Stimulated activated CD4-positive, alpha-beta T cell treated with anti-CD3 and anti-CD28 coated beads, Interleukin-4, amount 100 ng/mL, for 4 hours (primary cell): ENCODE results near the gene SLC2A13.
"Not testable (repeated sequence)": the region's sequence is repeated elsewhere in the genome, so short reads cannot be mapped to it uniquely, and the experiment has no call there.

Source experiments
- DNase-seq, 2 experiments: peaks; one replicate each; pipeline ENCODE4 v3.0.0-alpha.2; 2020

Gene SLC2A13

DNA sequence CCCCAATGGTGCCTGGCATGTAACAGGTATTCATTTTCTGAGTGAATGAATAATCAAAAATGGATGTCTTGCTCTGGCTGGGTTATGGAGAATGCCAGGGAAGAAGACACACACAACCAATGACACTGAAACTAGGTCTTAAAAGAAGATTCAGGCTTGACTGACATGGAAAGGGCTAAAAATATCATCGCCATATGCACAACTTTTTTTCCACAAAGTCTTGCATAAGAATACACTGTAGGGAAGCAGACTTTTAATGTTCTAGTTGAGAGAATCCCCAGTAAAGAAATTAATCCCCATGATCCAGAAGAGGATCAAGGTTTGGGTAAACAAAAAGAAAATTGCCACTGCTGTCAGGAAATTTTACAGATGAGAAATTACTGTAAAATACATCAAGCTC lies 116.4 kb downstream of the SLC2A13 start:
- DNase-seq: no peak

DNA sequence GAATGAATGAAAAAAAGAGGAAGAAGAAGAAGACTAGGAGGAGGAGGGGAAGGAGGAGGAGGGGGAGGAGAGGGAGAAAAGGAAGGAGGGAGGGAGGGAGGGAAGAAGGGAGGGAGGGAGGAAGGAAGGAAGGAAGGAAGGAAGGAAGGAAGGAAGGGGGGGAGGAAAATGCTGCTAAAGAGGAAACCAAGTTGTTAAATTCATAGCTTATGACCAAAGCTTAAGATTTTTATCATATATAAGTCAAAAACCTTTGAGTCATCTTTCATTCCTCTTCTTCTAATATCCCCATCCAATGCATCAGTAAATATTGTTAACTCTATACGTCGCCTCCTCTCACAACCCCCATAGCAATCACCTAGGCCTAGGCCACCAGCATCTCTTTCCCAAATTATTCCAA lies 117.3 kb downstream of the SLC2A13 start:
- no peak for DNase-seq

DNA sequence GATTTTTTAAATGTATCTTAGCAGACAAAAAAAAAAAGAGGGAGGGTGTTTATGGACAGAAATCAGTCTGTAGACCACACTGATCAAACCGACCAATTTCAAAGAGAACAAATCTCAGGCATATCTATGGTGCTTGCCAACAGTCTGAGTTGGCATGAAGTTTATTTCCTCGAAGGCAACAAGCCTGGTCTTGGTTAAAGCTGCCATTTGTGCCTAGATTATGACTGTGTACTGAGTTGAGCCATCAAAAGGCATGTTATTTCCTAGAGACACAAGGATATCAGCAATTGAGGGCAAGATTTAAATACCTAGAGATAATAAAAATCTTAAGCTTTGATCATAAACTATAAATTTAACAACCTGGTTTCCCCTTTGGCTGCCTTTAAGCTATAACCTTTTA lies 119.2 kb downstream of the SLC2A13 start:
- DNase-seq: no peak

DNA sequence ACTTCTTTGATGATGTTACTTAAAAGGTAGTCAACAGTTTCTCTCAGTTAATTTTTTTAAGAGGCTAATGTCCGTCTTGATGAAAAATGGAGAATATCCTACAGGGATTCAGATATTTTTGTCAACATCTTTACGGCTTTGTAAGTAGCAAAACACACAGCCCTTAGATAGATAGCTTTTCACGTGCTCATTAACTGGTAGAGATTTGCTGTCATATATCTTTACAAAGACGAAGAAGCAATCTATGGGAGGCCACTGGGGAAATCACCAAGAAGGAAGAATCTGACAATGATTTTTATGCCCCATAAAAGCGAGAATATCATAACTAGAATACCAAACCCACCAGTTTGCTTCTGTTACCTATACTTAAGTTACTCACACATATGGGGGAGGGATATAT lies 121.2 kb downstream of the SLC2A13 start:
- no peak for DNase-seq

DNA sequence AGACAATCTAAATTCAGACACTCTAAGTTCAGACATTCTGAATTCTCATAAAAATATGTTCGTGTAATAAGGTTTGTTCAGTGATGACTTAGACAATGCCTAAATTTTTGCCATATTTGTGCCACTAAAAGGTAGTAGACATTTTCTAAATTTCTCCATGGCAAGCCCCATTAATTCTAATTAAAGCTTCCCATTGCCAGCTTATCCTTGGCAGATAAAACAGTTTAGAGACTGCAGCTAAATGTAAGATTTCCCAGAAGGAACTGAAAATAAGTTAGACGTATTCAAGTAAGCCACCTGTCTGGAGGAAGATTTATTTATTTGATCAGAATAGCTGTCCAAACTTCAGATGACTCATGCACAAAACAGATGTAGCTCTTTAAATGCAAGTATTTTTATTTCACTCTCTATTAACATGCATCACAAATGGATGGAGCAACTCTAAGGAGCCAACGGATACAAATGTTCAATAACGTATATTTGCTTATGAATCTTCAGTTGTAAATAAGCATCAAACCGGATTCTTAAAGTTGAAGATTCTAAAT lies 130.4 kb downstream of the SLC2A13 start:
- no peak for DNase-seq

DNA sequence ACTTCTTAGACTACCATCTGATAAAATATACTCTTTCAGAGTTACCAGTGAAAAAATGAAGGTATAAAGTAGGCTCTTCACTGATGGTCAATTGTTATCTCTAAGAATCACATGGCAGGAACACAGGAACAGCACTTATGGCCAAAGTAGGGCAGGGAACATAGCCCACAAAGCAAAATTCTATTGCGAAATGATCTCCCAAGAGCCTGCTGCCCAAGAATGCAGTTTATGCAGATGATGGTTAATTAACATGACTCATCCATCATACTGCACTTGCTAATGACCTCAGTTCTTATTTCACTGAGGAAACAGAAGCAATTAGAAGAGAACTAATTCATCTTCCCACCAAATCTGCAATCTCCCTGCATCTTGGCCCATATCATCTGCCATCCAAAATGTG lies 133.8 kb downstream of the SLC2A13 start:
- DNase-seq: no peak

DNA sequence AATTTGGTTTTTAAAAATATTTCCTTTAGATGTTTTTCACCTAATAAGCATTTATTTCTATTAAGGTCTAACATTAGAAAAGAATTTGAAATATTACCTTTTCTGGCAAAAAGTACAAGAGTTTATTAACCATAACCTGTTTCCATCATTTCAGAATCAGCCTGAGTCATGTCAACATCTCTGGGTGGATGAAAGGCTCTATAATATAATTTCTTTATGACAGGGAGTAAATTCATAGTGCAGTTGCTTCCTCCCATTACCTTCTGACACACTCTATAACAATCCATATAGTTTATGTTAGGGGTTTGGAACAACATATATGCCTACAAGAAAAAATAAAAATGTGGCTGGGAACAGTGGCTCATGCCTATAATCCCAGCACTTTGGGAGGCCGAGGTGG lies 134.5 kb downstream of the SLC2A13 start:
- no peak for DNase-seq

DNA sequence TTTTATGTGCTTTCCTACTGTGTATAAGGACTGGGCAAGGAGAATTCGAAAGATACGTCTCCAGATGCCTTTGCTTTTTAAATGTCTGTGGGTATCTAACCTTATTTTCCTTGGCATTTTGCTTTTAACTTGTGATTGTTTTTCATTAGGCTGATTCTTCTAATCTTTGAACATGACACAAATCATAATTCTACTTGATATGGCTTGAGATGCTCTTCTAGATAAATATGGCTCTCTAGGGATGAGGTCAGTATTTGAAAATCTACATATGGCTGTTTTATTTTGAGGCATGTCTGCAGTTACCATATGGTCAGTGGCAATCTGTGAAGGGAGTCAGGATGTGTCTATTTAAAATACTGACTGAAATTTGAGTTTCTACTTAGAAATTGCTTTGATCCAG lies 139.2 kb downstream of the SLC2A13 start:
- DNase-seq: no peak

DNA sequence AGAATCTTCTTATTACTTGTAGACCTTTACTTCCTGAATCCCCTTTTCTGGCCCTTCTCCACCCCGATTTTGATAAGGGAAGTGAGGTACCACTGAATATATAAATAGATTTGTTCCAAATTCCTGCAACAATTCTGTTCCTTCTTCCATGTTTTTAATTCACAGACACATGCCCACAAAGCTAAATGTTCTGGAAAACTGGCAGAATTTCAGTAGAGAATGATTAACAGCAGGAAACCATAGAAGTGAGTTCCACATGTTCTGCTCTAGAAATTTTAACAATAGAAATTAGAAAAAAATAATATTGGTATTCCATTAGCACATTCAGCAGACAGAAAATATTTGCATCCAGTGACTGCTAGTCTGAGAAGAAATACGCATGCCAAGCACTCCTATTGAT lies 139.6 kb downstream of the SLC2A13 start:
- DNase-seq: no peak

DNA sequence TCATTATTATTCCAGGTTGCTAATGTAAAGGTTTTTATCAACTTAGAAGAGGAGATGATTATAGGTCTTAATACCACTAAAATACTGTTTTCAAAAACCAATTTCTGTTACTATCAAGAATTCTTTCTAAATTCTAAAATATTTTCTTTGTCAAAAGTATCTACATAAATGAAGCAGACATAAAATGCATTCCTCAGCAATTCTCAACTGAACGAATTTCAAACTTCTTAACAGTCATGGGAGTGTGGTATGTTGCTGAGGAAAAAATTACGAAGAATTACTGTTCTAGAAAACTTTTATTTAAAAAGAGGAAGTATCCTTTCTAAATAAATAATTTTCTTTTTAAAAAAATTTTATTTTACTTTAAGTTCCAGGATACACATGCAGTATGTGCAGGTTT lies 146.4 kb downstream of the SLC2A13 start:
- no peak for DNase-seq

DNA sequence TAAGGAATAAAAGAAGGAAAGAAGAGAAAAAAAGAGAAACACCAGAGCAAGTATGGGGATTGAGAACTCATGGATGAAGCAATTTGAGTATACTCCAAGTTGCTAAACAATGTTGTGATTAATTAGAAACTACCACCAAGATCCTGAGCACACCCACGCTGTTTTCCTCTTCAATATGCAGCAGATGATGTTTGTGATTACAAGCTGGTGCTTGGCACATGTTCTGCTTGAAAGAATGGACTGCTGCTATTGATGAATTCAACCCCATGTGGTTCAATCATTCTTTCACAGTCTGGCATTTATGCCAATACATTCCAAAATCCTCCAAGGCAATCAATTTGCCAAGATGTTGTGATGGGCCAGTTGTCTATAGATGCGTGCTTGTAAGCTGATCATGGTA lies 146.8 kb downstream of the SLC2A13 start:
- no peak for DNase-seq

DNA sequence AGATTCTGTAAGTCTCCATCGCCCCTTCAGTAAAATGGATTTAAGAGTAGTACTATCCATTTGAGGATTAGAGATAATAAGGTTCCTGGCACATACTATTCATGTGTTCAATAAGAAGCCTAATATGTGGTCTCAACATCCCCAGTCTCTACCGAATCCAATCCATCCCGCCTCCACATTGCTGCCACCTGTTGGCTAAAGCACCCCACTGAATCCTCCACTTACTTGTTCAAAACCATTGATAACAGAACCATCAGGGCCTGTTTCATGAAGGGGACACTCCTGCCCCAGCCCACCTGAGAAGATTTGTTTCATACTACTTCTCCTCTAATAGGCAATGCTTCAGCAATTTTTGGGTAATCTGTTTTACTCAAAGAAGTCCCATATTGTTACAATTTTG lies 147.5 kb downstream of the SLC2A13 start:
- no peak for DNase-seq

DNA sequence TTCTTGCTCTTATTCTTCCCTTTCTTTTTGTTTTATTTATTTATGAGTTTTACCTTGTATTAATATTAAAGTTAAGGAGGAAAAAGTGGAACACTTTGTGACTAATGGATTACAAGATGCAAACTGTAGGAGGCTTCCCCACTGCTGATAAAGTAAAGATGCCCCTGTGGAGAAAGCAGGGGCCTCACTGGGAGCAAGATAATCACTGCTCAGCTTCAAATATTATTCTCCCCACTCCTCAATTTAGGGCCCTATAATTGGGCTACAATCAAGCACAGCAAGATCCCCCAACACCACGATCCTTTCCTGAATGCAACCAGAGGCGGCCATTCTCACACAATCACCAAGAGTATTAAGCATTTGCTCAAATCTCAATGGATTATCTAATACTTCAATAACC lies 149.2 kb downstream of the SLC2A13 start:
- no peak for DNase-seq

DNA sequence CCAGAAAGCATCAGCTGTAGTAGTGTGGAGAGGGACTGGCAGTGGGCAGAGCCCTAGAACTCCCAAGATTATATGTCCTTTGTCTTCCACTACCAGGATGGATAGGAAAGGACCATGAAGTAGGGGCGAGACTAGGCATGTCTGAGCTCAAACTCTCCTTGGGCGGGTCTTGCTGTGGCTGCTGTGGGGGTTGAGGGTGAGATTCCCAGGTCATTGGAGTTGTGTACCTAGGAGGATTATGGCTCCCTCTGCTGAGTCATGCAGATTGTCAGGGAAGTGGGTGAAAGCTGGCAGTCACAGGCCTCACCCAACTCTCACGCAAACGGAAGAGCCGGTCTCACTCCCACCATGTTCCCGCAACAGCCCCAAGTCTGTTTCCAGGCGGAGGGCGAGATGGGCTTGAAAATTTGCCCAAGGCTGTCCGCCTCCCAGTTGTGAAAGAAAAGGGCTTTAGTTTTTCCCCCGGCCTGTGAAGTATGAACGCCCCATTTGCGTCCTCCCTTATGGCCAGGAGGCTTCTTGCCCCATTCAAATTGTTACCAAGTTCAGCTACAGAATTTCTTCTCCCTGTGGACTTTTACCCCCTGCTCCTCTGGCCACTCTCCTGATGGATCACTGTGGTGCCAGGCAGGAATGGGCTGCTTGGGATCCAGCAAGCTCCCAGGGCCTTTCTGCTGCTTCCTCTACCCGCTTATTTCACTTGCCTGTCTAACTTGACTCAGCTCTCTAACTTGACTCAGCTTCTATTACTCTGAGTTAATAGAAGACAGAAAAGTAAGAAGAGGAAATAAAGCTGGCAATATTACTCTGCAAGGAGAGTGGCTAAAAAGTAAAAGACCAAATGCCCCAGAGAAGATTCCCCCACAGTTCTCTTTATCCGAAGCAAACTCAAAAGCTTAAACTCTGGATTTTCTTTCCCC lies 159.3 kb downstream of the SLC2A13 start:
- DNase-seq: no peak

DNA sequence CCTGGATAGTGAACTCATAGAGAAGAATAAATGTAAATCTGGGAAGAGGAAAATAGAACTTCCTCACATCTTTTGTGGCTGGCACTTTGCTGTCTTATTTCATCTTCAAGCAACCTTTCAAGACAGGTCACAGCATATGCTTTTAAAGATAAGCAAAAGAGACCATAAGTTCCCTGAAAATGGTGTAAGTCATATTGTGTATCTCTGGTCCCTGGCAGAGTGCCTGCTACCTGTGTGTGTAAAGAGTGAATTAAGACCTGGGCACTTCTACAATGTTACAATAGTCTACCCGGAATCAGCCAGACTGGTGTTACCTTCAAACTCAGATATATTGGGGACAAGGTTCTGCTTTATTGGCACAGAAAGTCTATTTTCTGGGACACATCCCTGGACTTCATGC lies 168.8 kb downstream of the SLC2A13 start:
- DNase-seq: no peak

DNA sequence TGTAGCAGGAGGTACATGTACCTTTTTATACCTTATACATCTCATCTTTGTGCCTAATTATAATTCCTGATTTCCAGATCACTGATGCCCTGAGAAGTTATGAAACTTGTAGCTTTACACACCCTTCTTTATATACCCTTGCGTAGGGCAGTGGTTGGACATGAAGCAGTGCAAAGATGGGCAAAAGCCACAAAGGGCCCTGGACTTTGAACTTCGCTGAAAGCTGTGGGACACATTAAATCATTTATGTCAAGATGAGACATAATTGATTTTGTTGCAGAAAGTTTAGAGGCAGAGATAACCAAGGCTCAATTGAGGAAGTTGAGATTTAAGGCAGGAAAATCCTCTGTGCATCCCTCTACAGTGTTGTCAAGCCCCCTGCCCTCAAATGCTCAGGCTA lies 170.0 kb downstream of the SLC2A13 start:
- no peak for DNase-seq

DNA sequence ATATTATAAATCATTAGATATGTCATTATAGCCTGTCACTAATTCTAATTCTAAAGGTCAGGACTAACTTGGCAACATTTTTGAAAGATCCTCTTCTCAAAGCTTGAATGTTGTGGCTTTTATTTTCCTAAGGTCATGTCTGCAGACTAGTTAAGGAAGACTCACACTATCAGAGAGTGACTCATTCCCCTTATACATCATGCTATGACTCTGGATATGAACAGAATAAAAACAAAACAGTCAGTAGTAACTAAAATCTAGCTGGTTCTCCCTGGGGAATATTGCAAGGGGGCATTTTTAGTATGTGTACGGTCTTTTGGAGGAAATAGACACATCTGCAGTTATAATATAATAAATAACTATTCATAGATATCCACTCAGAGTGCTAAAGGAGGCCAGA lies 170.6 kb downstream of the SLC2A13 start:
- no peak for DNase-seq

DNA sequence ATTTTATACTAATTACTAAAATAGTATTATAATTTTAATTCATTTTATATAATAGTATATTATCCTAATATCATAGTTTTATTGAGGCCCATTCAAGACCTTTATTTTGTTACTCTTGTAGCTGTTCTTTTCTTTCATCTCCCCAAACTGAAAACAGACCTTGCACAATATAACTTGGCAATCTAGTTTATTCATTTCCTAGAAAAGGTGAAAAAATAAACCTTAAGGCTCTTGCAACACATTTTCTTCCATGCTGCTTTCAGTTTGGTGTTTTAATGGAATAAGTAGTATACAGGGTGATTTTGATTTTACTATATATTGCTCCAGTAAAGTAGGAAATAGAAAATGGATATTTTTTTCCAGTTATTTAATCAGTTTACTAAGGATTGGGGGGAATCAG lies 174.0 kb downstream of the SLC2A13 start:
- DNase-seq: no peak

DNA sequence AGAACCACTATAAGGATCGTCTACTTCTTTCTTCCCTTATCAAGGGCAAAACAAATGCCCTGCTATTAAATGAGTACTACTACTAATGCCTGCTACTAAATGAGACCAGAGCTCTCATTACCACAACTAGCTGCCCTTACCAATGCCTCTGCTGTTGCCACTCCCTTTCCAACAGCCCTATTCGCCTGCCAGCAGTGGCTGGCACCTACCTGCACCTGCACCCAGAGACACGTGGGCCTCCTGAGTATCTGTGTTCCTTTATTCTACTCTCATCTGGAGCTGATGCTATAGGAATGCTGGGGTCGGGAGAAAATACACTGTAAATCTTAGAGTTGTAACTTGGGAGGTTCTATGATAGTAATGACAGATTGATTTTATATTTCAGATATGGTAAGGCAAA lies 174.7 kb downstream of the SLC2A13 start:
- no peak for DNase-seq

DNA sequence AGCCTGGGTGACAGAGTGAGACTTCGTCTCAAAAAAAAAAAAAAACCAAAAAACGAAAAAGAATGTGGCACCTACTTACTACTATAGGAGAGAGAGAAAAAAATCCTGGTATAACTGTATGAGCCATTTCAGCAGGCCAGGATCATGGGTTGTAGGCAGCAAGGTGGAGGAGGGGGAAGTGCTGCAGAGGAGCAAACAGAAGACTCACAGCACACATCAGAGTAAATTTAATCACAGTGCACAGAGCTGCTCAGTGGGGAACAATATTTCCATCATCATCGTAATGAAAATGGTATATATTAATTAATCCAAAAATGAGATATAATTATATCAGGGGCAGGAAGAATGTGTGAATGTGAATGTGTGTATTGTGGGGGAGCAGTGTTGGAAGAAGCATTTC lies 175.8 kb downstream of the SLC2A13 start:
- no peak for DNase-seq

DNA sequence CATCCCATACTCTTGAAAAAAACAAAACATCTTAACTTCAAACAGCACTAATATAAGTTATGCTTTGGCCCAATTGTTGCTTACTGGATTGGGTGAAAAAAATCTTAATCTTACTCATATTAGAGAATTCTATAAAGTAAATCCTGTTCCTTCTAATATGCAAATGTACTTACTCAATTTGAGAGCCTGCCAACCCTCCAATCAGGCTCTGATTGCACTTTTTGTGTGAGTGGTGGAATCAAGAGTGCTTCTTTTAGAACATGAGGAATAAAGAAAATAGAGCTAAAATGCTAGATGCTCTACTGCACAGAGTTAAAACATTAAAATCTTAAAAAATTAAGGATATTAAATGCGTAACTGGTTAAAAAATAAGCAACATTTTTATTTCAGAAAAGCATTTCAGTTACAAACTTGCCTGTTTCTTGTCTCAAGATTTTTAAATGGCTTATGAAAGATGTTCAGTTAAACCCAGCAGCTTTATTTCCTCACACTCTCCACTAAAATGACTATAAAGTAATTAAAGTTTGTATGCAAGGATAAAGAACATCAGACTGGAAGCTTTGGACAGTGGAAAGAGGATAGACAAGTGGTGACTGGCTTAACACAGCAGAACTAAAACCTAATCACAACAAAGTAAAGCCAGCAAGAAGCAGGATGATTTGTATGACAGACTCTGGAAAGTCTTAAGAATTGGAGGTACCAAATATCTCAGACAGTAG lies 177.5 kb downstream of the SLC2A13 start:
- DNase-seq: no peak

DNA sequence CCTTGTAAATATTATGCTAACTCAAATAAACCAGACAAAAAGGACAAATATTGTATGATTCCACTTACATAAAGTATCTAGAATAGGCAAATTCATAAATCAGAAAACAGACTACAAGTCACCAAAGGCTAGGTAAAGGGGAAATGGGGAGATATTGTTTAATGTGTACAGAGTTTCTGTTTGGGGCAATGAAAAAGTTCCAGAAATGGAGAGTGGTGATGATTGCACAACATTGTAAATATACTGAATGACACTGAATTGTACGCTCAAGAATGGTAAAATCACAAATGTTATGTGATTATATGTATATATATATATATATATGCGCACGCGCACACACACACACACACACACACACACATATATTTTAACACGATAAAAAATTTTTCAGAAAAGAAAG lies 182.5 kb downstream of the SLC2A13 start:
- DNase-seq: no peak

DNA sequence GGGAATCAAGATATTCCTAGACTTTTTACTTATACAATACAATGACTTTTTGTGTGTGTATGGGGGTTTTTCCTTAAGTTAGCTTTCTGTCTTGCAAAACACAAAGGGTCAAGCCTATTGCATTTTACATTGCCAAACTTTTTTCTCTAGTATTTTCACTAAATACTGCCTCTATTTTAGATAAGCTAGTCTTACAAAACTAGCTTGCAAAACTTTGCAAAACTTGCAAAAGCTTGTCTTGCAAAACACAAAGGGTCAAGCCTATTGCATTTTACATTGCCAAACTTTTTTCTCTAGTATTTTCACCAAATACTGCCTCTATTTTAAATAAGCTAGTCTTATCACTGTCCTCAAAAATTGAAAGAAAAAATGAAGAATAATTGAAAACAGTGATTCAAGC lies 183.3 kb downstream of the SLC2A13 start:
- DNase-seq: not testable (repeated sequence)

DNA sequence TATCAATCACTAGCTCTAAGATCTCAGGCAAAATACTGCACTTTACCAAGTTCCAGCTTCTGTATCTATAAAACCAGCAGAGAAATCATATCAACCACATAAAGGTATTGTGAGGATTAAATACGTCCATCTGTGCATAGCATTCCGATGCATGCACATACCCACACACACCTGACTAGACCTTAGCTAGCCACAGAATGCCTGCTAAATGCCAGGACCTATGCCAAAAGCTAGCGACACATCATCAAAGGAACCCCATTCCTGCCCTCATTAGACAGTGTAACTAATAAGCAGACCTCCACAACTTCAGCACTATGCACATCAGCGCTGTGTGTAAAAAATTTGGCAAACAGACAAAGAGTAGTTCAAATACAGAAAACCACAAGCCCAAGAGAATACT lies 185.2 kb downstream of the SLC2A13 start:
- no peak for DNase-seq
